SK-N-MC (cell line): ENCODE measurements around the gene RMDN2.

Experiments used
- EZH2 ChIP-seq: fragments of 200-600 bp; sonication (generic); IDR thresholded peaks from one replicate; pipeline ENCODE4 v1.6.1; 2017; ENCODE audit warnings: antibody characterized with exemption
- POLR2AphosphoS5 ChIP-seq: IDR thresholded peaks from 2 replicates; pipeline ENCODE4 v1.6.1; 2012; ENCODE audit warnings: mild to moderate bottlenecking, low read depth, low read length, borderline replicate concordance

GRCh38 chr2:37877457-37878315 lies 47.4 kb upstream of the RMDN2 start:
- TF ChIP-seq EZH2 (no peak), POLR2AphosphoS5 (no peak)
